ENCODE results near the gene GLTP.

GLTP gene

GRCh38 chr12:109821968-109822367 is 58.4 kb downstream of the GLTP start:
- TF ChIP-seq CTCF (IDR thresholded peaks at IDR 0.05; ENCODE audit: extremely low read depth, missing control alignments), result no peak

GRCh38 chr12:109820816-109821381 is 59.4 kb downstream of the GLTP start:
- TF ChIP-seq CTCF (IDR thresholded peaks at IDR 0.05; ENCODE audit: extremely low read depth, missing control alignments), result no peak
- no peak for DNase-seq (ENCODE audit: low spot score)

More at GRCh38 chr12:109821968-109822367, 58.4 kb downstream of the GLTP start:
- DNase-seq (ENCODE audit: low spot score), result no peak

- TF ChIP-seq CTCF (IDR thresholded peaks at IDR 0.05; ENCODE audit: extremely low read depth, missing control alignments), result no peak
- DNase-seq (ENCODE audit: low spot score), result no peak
Observed at GRCh38 chr12:109818905-109819500, 61.3 kb downstream of the GLTP start.

GRCh38 chr12:109818253-109818652 is 62.1 kb downstream of the GLTP start:
- no peak for DNase-seq (ENCODE audit: low spot score)
- TF ChIP-seq CTCF (IDR thresholded peaks at IDR 0.05; ENCODE audit: extremely low read depth, missing control alignments), result no peak

- DNase-seq (ENCODE audit: low spot score), result no peak
- no peak for TF ChIP-seq CTCF (IDR thresholded peaks at IDR 0.05; ENCODE audit: extremely low read depth, missing control alignments)
Observed at GRCh38 chr12:109817627-109818231, 62.6 kb downstream of the GLTP start.

- no peak for TF ChIP-seq CTCF (IDR thresholded peaks at IDR 0.05; ENCODE audit: extremely low read depth, missing control alignments)
- no peak for DNase-seq (ENCODE audit: low spot score)
Observed at GRCh38 chr12:109816870-109817269, 63.5 kb downstream of the GLTP start.

GRCh38 chr12:109815757-109816617 is 64.4 kb downstream of the GLTP start:
- no peak for DNase-seq (ENCODE audit: low spot score)

More at GRCh38 chr12:109815757-109816617, 64.4 kb downstream of the GLTP start:
- no peak for TF ChIP-seq CTCF (IDR thresholded peaks at IDR 0.05; ENCODE audit: extremely low read depth, missing control alignments)

All from GM20000 (cell line).